HEK293 (cell line): Measurements from ENCODE around the gene ERAP2.
A peak's percentile ranks its signal among the peaks of the same experiment; 100 is the strongest.

Experiments used
- CTCF ChIA-PET: fragments of 350-600 bp; formaldehyde crosslinking; extraction: SDS; loops from one replicate; lab custom pipeline; 2021; ENCODE audit warnings: antibody characterized with exemption; lab: Yijun Ruan, JAX
- POLR2A ChIA-PET: fragments of 300-600 bp; formaldehyde crosslinking; extraction: SDS; loops from one replicate; lab custom pipeline; 2020; ENCODE audit warnings: antibody characterized with exemption, inconsistent platforms; lab: Yijun Ruan, JAX
- H3K27ac ChIP-seq: fragments of 200-500 bp; sonication (Bioruptor generic); 2 replicates; pipeline ENCODE4 v1.5.1; 2014; ENCODE audit warnings: low read depth, low read length, control low read depth, inconsistent platforms; ENCODE audit errors: extremely low read depth
- H3K36me3 ChIP-seq, 2 experiments: fragments of 200-500 bp in 1 of 2; sonication (Bioruptor generic) in 1 of 2; 1 replicate in 1 of 2; 2 replicates in 1 of 2; pipeline ENCODE4 v1.5.1; 2014 to 2017; ENCODE audit warnings: inconsistent platforms in 2 of 2, low read length in 2 of 2; ENCODE audit not compliant: control insufficient read depth in 2 of 2, insufficient read depth in 1 of 2
- H3K4me1 ChIP-seq: fragments of 200-500 bp; sonication (Bioruptor generic); 2 replicates; pipeline ENCODE4 v1.5.1; 2014; ENCODE audit warnings: mild to moderate bottlenecking, low read length, inconsistent platforms; ENCODE audit not compliant: control insufficient read depth, insufficient read depth
- H3K4me3 ChIP-seq: 2 replicates; pipeline ENCODE4 v1.5.1; 2011; ENCODE audit warnings: low read depth, mild to moderate bottlenecking, control low read depth, low read length, moderate library complexity
- H3K9me3 ChIP-seq: fragments of 200-500 bp; sonication (Bioruptor generic); 2 replicates; pipeline ENCODE4 v1.5.1; 2014; ENCODE audit warnings: low read depth, low read length, inconsistent platforms; ENCODE audit not compliant: control insufficient read depth, insufficient read depth
- KLF16 ChIP-seq: fragments of 450-650 bp; formaldehyde crosslinking; IDR thresholded peaks from 2 replicates; pipeline ENCODE4 v1.5.1; 2017; ENCODE audit warnings: missing biosample characterization, missing genetic modification characterization
- MZF1 ChIP-seq: fragments of 450-650 bp; formaldehyde crosslinking; IDR thresholded peaks from 2 replicates; pipeline ENCODE4 v1.5.1; 2017; ENCODE audit warnings: missing biosample characterization, missing genetic modification characterization, borderline replicate concordance
- SP7 ChIP-seq: fragments of 450-650 bp; formaldehyde crosslinking; IDR thresholded peaks from 2 replicates; pipeline ENCODE4 v1.5.1; 2016; ENCODE audit warnings: missing biosample characterization, missing genetic modification characterization
- YY2 ChIP-seq: fragments of 450-650 bp; formaldehyde crosslinking; IDR thresholded peaks from 2 replicates; pipeline ENCODE4 v1.5.1; 2016; ENCODE audit warnings: missing biosample characterization, missing genetic modification characterization
- ZBTB44 ChIP-seq: fragments of 450-650 bp; IDR thresholded peaks from 2 replicates; pipeline ENCODE4 v1.5.1; 2018; ENCODE audit warnings: missing biosample characterization, mild to moderate bottlenecking, missing genetic modification characterization
- ZBTB49 ChIP-seq: fragments of 450-650 bp; formaldehyde crosslinking; IDR thresholded peaks from 2 replicates; pipeline ENCODE4 v1.5.1; 2016; ENCODE audit warnings: missing biosample characterization, missing genetic modification characterization, low read depth
- ZNF114 ChIP-seq: fragments of 450-650 bp; formaldehyde crosslinking; IDR thresholded peaks from 2 replicates; pipeline ENCODE4 v1.5.0; 2017; ENCODE audit warnings: missing biosample characterization, missing genetic modification characterization
- ZNF155 ChIP-seq: fragments of 450-650 bp; formaldehyde crosslinking; IDR thresholded peaks from 2 replicates; pipeline ENCODE4 v1.5.1; 2016; ENCODE audit warnings: missing biosample characterization, missing genetic modification characterization
- ZNF311 ChIP-seq: fragments of 450-650 bp; formaldehyde crosslinking; IDR thresholded peaks from 2 replicates; pipeline ENCODE4 v1.5.1; 2017; ENCODE audit warnings: missing biosample characterization, missing genetic modification characterization, borderline replicate concordance
- ZNF518A ChIP-seq: fragments of 450-650 bp; formaldehyde crosslinking; conservative IDR thresholded peaks from 2 replicates; pipeline ENCODE4 v1.5.1; 2016; ENCODE audit warnings: low read depth, missing biosample characterization, missing genetic modification characterization
- ZNF561 ChIP-seq: fragments of 450-650 bp; IDR thresholded peaks from 2 replicates; pipeline ENCODE4 v1.5.1; 2018; ENCODE audit warnings: missing biosample characterization, missing genetic modification characterization, borderline replicate concordance
- ZNF670 ChIP-seq: fragments of 450-650 bp; formaldehyde crosslinking; IDR thresholded peaks from 2 replicates; pipeline ENCODE4 v1.5.1; 2016; ENCODE audit warnings: missing biosample characterization, missing genetic modification characterization, low read depth
- ZNF830 ChIP-seq: fragments of 450-650 bp; IDR thresholded peaks from 2 replicates; pipeline ENCODE4 v1.5.0; 2018; ENCODE audit warnings: missing biosample characterization, missing genetic modification characterization, low read depth, mild to moderate bottlenecking, moderate library complexity
- ZNF837 ChIP-seq: fragments of 450-650 bp; formaldehyde crosslinking; IDR thresholded peaks from 2 replicates; pipeline ENCODE4 v1.5.1; 2016; ENCODE audit warnings: missing biosample characterization, missing genetic modification characterization
- TF ChIP-seq, protein P1 (sequence below): fragments of 450-650 bp; formaldehyde crosslinking; IDR thresholded peaks from 2 replicates; pipeline ENCODE4 v1.5.1; 2017; ENCODE audit warnings: missing biosample characterization, mild to moderate bottlenecking, missing genetic modification characterization, moderate library complexity
- TF ChIP-seq, protein P2 (sequence below): fragments of 450-650 bp; formaldehyde crosslinking; IDR thresholded peaks from 2 replicates; pipeline ENCODE4 v1.5.1; 2016; ENCODE audit warnings: missing biosample characterization, missing genetic modification characterization
- TF ChIP-seq, protein P3 (sequence below): fragments of 450-650 bp; formaldehyde crosslinking; IDR thresholded peaks from 2 replicates; pipeline ENCODE4 v1.5.1; 2017; ENCODE audit warnings: missing biosample characterization, missing genetic modification characterization

ERAP2 gene

GRCh38 chr5:96928931-96929708 is 52.8 kb downstream of the ERAP2 start (continued):
- no peak for TF ChIP-seq KLF16 (tag by site-specific recombination)
- no peak for TF ChIP-seq ZNF837
- no peak for TF ChIP-seq ZNF518A (tag by site-specific recombination)
- TF ChIP-seq ZNF114 (tag by site-specific recombination): no peak
- 0 out of 2 replicates have a peak, but pooled peaks have one; percentile 18 for TF ChIP-seq ZNF561 (tag by site-specific recombination)
- no peak for TF ChIP-seq ZNF670 (tag by site-specific recombination)
- TF ChIP-seq MZF1 (tag by site-specific recombination): no peak
- TF ChIP-seq ZNF830 (tag by site-specific recombination): 0 out of 2 replicates have a peak, but pooled peaks have one; percentile 8
- TF ChIP-seq YY2 (tag by site-specific recombination): no peak

DNA sequence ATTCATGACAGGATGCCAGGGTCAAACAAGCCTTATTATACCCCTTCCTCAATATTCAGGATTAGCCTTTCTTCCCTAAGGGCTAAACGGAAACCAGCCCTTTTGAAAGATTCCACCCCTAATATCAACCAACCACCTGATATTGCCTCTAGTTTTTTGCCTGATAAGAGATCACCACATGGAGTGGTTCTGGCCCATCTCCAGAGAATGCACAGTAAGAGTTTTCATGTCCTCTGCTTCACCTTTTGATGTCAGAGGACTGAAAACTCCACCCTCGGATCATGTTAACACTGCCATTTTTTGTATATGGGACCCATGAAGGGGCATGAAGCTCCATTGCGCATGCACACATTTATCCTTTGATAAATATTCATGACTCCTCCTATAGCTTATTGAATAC is 53.8 kb downstream of the ERAP2 start:
- peaks cover 13% of the 10 kb centered on the region for H3K4me1 ChIP-seq
- no peaks in the 10 kb centered on the region for H3K36me3 ChIP-seq
- ChIA-PET POLR2A (interaction anchor here (0.6 kb wide), 1 partner anchor 228 kb away, joined by 3 read pairs; no protein-coding TSS in a partner anchor), CTCF (interaction anchor here (0.5 to 0.7 kb wide), 2 partner anchors 168 to 877 kb away, joined by 3 read pairs; no protein-coding TSS in a partner anchor)
- no peaks in the 10 kb centered on the region for H3K9me3 ChIP-seq
- no peak overlapping the region for H3K27ac ChIP-seq
- H3K4me3 ChIP-seq: no peak overlapping the region
- TF ChIP-seq, protein P1, sequence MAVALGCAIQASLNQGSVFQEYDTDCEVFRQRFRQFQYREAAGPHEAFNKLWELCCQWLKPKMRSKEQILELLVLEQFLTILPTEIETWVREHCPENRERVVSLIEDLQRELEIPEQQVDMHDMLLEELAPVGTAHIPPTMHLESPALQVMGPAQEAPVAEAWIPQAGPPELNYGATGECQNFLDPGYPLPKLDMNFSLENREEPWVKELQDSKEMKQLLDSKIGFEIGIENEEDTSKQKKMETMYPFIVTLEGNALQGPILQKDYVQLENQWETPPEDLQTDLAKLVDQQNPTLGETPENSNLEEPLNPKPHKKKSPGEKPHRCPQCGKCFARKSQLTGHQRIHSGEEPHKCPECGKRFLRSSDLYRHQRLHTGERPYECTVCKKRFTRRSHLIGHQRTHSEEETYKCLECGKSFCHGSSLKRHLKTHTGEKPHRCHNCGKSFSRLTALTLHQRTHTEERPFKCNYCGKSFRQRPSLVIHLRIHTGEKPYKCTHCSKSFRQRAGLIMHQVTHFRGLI (tag by site-specific recombination): no peak
- TF ChIP-seq, protein P2, sequence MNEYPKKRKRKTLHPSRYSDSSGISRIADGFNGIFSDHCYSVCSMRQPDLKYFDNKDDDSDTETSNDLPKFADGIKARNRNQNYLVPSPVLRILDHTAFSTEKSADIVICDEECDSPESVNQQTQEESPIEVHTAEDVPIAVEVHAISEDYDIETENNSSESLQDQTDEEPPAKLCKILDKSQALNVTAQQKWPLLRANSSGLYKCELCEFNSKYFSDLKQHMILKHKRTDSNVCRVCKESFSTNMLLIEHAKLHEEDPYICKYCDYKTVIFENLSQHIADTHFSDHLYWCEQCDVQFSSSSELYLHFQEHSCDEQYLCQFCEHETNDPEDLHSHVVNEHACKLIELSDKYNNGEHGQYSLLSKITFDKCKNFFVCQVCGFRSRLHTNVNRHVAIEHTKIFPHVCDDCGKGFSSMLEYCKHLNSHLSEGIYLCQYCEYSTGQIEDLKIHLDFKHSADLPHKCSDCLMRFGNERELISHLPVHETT (tag by site-specific recombination): no peak
- no peak for TF ChIP-seq SP7 (tag by site-specific recombination)
- TF ChIP-seq, protein P3, sequence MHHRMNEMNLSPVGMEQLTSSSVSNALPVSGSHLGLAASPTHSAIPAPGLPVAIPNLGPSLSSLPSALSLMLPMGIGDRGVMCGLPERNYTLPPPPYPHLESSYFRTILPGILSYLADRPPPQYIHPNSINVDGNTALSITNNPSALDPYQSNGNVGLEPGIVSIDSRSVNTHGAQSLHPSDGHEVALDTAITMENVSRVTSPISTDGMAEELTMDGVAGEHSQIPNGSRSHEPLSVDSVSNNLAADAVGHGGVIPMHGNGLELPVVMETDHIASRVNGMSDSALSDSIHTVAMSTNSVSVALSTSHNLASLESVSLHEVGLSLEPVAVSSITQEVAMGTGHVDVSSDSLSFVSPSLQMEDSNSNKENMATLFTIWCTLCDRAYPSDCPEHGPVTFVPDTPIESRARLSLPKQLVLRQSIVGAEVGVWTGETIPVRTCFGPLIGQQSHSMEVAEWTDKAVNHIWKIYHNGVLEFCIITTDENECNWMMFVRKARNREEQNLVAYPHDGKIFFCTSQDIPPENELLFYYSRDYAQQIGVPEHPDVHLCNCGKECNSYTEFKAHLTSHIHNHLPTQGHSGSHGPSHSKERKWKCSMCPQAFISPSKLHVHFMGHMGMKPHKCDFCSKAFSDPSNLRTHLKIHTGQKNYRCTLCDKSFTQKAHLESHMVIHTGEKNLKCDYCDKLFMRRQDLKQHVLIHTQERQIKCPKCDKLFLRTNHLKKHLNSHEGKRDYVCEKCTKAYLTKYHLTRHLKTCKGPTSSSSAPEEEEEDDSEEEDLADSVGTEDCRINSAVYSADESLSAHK (tag by site-specific recombination): 0 out of 2 replicates have a peak, but pooled peaks have one; percentile 39
- TF ChIP-seq ZNF155 (tag by site-specific recombination): no peak
- no peak for TF ChIP-seq ZNF311 (tag by site-specific recombination)
- no peak for TF ChIP-seq ZBTB44 (tag by site-specific recombination)
- TF ChIP-seq ZNF561 (tag by site-specific recombination): no peak
- TF ChIP-seq ZBTB49: no peak
